Hippocampal formation (tissue), 2 donors: ENCODE data around the gene SLC24A4.
"Not testable (repeated sequence)": the region's sequence is repeated elsewhere in the genome, so short reads cannot be mapped to it uniquely, and the experiment has no call there.

Source experiments
- DNase-seq, 2 donors: peaks; one replicate each; lab custom pipeline; 2025; lab: John Stamatoyannopoulos, UW

Gene SLC24A4

GRCh38 chr14:92402500-92402899, 79.5 kb downstream of the SLC24A4 start:
- not testable (repeated sequence) for DNase-seq

- no peak for DNase-seq
Observed at GRCh38 chr14:92404018-92404417, 81.1 kb downstream of the SLC24A4 start.

DNA sequence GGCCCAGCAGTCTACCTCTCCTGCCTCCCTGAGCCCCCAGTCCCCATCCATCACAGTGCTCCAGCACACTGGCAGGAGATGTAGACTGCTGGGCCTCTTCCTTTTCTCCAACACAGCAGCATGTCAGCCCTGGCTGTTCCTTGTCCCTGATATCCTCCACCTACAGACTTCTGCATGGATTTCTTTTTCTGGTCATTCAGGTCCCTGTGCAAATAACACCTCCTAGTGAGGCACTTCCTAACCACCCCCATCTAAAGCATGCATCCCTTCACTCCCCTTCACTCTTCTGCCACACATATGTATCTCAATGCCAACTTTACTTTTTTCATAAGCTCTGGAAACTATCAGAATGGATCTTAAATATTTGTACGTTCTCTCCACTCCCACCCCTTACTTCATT, 81.5 kb downstream of the SLC24A4 start:
- DNase-seq, result no peak

DNA sequence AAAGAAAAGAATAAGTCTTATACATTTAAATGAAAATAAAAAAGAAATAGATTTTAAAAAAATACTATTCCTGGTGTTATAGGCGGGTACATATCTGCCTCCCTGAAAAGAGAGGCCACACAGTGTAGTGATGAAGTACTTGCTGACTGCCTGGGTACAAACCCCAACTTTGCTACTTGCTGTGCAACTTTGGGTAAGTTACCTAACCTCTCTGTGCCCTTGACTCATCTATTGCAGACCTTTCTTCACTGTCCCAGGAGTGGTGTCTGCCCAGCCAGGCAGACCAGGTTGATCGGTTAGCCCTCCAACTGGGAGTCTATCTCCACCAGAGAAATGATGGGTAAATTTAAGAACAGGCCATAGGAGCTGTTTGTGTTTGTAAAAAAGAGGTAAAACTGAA, 82.0 kb downstream of the SLC24A4 start:
- no peak for DNase-seq

DNA sequence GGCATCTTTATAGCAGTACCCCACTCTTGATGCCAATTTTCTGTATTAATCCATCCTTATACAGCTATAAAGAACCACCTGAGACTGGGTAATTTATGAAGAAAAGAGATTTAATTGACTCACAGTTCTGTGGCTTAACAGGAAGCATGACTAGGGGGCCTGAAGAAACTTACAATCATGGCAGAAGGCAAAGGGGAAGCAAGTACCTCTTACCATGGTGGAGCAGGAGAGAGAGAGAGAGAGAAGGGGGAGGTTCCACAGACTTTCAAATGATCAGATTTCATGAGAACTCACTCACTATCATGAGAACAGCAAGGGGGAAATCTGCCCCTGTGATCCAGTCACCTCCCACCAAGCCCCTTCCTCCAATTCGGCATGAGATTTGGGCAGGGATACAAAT, 84.4 kb downstream of the SLC24A4 start:
- DNase-seq, result no peak

DNA sequence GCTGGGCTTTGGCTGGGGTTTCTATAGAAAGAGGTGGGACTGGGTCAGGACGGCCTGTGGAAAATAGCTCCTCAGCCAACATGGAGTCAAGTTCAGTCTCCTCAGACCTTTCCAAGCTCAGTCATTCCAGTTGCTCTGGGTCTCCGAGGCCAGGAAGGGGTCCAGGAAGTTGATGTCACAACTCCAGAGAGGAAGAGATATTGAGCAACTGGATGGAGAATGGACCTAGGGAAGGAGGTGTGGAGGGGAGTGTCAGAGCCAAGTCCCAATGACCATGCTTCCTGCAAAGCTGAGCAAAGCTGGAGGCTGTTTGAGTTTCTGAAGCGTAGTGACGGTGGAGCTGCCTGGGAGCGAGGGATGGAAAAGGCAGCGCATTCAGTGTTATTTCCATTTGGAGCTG, 86.1 kb downstream of the SLC24A4 start:
- DNase-seq, result no peak

DNA sequence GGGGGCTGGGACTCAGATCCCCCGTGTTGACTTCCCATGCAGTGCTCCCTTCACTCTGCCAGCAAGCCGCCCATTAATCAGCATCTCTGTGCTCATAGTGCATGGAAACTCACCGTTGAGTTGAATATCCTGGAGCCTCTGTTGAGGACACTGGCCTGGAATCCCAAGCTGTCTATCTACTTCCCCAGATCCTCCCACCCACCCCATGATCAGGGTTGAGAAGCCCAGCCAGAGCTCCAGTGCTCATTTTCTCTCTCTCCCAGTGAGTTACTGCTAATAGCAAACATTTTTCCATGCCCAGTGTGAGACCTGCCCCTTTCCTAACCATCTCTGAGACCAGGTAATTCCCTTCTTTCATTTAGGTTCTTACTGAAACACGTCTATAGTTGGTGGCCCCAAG, 88.2 kb downstream of the SLC24A4 start:
- no peak for DNase-seq

DNA sequence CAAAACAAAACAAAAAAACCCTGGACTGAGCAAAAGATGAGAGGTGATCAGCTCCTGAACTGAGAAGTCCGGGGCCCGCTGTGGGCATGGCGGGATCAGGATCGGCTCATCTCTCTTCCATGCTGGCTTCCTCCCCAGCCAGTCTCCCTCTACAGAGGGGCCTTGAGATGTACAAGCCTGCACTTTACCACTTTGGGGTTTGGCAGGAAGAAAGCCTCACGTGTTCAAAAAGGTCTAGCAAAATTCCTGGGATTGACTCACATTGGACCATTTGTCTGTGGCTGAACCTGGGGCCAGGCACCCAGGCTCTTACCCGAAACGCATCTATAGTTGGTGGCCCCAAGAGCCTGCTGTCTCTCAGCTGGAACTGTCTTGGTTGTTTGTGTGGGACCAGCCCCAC, 89.0 kb downstream of the SLC24A4 start:
- no peak for DNase-seq

- DNase-seq, result no peak
Observed at GRCh38 chr14:92412912-92413311, 89.9 kb downstream of the SLC24A4 start.

- no peak for DNase-seq
Observed at GRCh38 chr14:92413379-92413778, 90.4 kb downstream of the SLC24A4 start.

DNA sequence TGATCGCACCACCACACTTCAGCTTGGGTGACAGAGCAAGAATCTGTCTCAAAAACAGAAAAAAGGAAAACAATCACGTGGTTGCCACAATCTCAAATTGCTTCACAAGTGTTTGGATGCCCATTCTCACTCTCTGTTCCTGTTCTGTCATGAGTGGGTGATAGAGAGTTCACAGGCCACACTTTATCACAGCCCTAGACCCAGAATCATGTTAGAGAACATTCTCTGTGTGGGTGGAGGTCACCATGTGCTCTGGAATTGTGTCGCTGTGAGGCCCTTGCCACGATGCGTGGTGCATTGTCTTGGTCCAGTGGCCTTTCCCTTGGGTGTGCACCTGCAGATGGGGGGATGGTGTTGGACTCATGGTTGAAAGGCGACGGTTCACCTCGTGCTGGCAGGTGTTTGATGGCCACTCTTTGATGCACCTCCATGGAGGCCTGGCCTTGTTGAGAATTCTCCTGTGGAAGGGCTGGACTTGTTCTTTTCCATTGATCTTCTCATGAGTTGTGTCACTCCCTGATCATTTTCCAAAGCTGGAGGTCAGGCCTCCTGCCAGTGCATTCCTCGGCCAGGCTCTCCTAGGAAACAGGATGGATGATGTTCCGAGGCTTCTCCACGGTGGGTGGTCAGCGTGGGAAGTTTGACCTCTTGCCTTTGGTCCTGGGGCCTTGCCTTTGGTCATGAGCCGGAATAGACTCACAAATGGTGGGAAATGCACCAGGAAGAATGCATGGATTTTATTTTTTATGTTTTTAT, 91.9 kb downstream of the SLC24A4 start:
- no peak for DNase-seq

DNA sequence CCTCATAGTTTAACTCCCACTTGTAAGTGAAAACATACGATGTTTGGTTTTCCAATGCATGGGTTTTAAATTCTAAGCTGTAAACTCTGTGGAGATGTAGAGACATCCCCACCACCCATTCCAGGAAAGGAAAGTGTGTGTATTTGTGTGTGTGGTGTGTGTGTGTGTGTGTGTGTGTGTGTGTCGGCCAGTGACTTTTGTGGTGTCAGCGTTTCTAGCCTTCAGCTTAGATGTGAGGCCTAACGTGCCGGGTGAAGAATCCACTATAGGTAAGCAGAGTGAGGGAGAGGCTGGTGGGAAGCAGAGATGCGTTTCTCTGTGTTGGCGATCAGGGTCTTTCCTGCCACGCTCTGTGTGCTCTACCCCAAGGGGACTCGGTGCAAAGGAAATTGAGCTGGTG, 93.0 kb downstream of the SLC24A4 start:
- no peak for DNase-seq

- no peak for DNase-seq
Observed at GRCh38 chr14:92416544-92416943, 93.6 kb downstream of the SLC24A4 start.

- DNase-seq, result peak; percentile 17 to 30
Observed at GRCh38 chr14:92417759-92418158, 94.8 kb downstream of the SLC24A4 start.

DNA sequence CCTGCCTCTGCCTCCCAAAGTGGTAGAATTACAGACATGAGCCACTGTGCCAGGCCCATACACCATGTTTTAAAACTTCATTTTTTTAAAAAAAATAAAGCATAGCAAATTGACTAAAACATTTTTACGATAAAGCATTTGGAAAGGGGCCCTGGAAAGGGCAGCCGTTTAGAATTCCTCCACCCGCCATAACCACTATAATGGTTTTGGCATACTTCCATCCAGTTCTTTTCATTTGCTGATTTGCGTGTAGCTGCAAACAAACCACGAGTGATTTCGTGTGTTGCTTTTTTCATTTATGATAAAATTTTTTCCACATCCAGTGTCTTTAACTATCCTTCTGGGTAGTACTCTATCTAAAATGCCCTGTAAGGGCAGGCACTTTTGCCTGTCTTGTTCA, 98.8 kb downstream of the SLC24A4 start:
- DNase-seq, result no peak

DNA sequence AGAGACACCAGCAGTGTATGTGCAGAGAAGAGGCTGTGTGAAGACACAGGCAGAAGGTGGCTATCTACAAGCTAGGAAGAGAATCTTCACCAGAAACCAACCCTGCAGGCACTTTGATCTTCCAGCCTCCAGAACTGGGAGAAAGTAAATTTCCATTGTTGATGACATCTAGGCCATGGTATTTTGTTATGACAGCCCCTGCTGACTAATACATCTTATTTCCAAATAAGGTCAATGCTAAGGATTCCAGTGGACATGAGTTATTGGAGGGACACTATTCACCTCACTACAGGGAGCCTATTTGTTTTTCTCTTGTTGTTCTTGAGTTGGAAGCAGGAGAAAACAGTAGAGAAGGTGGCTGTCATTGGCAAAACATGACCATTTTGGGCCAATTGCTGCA, 102.1 kb downstream of the SLC24A4 start:
- no peak for DNase-seq

DNA sequence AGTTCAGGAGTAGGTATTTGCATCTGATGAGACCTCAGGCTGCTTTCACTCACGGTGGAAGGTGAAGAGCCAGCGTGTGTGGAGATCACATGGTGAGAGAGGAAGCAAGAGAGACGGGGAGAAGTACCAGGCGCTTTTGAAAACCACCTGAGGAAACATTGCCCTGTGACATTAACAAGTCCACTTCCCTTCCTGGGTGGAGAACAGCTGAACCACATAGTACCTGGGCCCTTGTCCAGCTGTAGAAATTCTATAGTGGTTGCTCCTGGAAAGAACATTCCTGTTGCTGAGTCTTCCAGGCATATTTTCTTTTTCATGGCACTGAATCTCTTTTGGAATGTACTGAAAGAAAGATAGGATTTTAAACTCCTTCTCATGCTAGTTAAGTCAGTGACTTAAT, 103.3 kb downstream of the SLC24A4 start:
- no peak for DNase-seq

GRCh38 chr14:92427096-92427495, 104.1 kb downstream of the SLC24A4 start:
- DNase-seq, result no peak

DNA sequence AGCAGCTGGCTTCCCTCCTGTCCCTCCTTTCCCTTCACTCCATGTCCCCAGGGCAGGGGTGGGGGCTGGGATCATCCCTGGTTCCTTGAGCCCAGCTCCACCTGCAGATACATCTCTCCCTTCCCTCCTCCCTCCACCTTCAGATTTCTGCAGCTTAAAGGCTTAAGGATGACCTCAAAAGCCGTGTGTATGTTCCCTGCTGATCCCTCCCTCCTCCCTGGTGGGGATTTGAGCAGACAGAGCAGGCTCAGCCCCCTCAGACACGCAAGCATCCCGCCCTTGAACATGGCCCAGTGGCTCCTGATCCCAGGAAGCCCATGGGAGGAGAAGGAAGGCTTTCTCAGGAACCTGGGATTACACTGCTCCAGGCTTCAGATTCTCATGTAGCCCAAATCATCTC, 107.7 kb downstream of the SLC24A4 start:
- no peak for DNase-seq

DNA sequence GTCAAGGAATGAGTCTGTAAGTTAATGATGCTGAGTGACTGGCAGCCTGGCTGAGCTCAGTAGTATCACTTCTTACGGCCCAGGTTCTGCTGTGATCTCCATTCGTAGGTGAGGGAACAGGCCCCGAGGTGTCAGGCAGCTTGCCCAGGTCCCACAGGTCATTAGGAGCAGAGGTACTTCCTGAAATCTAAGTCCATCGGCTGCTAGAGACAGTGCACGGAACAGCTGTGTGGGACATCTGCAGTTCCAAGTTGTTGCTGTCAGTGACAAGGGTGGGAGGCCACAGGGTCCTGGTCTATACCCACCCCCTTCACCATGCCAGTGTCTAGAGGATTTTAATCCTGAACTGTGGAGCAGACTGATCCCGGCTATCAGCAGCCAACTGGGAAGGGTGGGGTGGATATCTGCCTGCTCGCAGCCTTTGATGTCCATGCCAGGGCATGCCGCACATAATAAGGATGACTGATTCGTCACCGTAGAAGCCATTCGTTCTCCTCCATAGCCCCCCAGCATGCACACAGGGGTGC, 108.3 kb downstream of the SLC24A4 start:
- no peak for DNase-seq

DNA sequence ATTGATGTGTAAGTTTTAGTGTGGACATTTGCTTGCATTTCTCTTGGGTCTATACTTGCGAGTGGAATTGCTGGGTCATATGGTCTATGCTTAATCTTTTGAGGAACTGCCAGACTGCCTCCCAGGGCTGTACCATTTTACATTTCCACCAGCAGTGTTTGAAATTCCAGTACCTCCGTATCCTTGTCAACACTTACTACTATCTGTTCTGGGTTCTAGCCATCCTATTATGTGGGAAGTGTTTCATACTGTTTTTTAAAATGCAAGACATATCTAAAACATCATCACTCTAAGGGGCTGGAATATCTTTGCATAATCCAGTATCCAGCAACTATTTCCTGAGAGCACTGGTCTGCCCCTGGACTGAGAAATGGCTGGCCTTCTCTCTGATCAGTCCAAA, 110.4 kb downstream of the SLC24A4 start:
- no peak for DNase-seq

GRCh38 chr14:92435154-92435553, 112.2 kb downstream of the SLC24A4 start:
- no peak for DNase-seq

GRCh38 chr14:92436115-92436776, 113.3 kb downstream of the SLC24A4 start:
- no peak for DNase-seq

DNA sequence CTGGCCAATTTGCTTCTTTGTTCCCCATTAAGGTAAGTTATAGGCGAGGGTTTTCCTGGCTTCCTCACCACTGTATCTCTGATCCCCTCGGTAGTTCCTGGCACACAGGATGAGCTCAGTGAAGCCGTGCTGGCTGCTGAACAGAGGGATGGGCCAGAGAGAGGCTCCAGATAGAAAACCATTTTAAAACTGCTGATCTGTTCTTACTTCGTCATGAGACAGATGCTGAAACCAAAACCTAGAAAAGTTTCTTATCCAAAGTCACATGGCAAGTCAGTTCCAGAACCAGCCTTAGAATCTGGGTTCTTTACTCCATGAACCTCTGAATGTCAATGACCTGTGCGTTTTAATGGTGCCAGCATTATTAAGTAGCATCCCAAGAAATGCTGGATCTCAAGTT, 114.3 kb downstream of the SLC24A4 start:
- no peak for DNase-seq
